Hepatocyte (in vitro differentiated cells): ENCODE results near the gene SPATS2. TPM values are rescaled to one million over a fixed set of nuclear protein-coding genes. Genes with fewer than 3 reads are reported as not detected.

Experiments
- DNase-seq: peaks from one replicate; pipeline ENCODE4 v3.0.0-alpha.2; 2016; ENCODE audit warnings: low spot score
- H2AFZ ChIP-seq: fragments of 200-600 bp; sonication (generic); 2 replicates; pipeline ENCODE4 v1.6.0; 2016; ENCODE audit warnings: antibody characterized with exemption, mild to moderate bottlenecking
- H3K27ac ChIP-seq: fragments of 200-600 bp; sonication (generic); 2 replicates; pipeline ENCODE4 v1.5.1; 2016; ENCODE audit warnings: mild to moderate bottlenecking
- H3K27me3 ChIP-seq: fragments of 200-600 bp; sonication (generic); 2 replicates; pipeline ENCODE4 v1.6.1; 2016
- H3K36me3 ChIP-seq: fragments of 200-600 bp; sonication (generic); replicated peaks from 2 replicates; pipeline ENCODE4 v1.5.1; 2016; ENCODE audit warnings: low read depth; ENCODE audit not compliant: insufficient read depth
- H3K4me1 ChIP-seq: fragments of 200-600 bp; sonication (generic); 2 replicates; pipeline ENCODE4 v1.5.1; 2016; ENCODE audit warnings: mild to moderate bottlenecking, moderate library complexity; ENCODE audit not compliant: insufficient read depth
- H3K4me2 ChIP-seq: fragments of 200-600 bp; sonication (generic); 2 replicates; pipeline ENCODE4 v1.6.0; 2016
- H3K4me3 ChIP-seq: fragments of 200-600 bp; sonication (generic); 2 replicates; pipeline ENCODE4 v1.5.1; 2016; ENCODE audit warnings: mild to moderate bottlenecking
- H3K79me2 ChIP-seq: fragments of 200-600 bp; sonication (generic); 2 replicates; pipeline ENCODE4 v1.6.0; 2017; ENCODE audit warnings: mild to moderate bottlenecking
- H3K9me2 ChIP-seq: fragments of 200-600 bp; sonication (generic); replicated peaks from 2 replicates; pipeline ENCODE4 v1.6.0; 2017; ENCODE audit warnings: mild to moderate bottlenecking; ENCODE audit not compliant: insufficient read depth
- H3K9me3 ChIP-seq: fragments of 200-600 bp; sonication (generic); 2 replicates; pipeline ENCODE4 v1.5.1; 2016; ENCODE audit warnings: low read depth, mild to moderate bottlenecking
- H4K20me1 ChIP-seq: fragments of 200-600 bp; sonication (generic); 2 replicates; pipeline ENCODE4 v1.6.0; 2016; ENCODE audit warnings: mild to moderate bottlenecking; ENCODE audit not compliant: insufficient read depth, poor library complexity, severe bottlenecking
- EZH2 ChIP-seq: fragments of 200-600 bp; sonication (generic); IDR thresholded peaks from 2 replicates; pipeline ENCODE4 v1.6.1; 2016; ENCODE audit warnings: antibody characterized with exemption, mild to moderate bottlenecking, borderline replicate concordance
- EZH2phosphoT487 ChIP-seq: fragments of 200-600 bp; sonication (generic); IDR thresholded peaks from one replicate; pipeline ENCODE4 v1.6.1; 2018; ENCODE audit warnings: antibody characterized with exemption, mild to moderate bottlenecking, low read depth, moderate library complexity; ENCODE audit not compliant: unreplicated experiment, severe bottlenecking
- WGBS: methylation state at CpG from one replicate; pipeline ENCODE4 v1.1.6; 2016; ENCODE audit warnings: low lambda C conversion rate; ENCODE audit errors: missing lambda C conversion rate; 5-methylcytosine and 5-hydroxymethylcytosine counted together
- polyA plus RNA-seq: library from polyadenylated mRNA; unstranded; fragments of >200 nt; fragmentation: Nextera tagmentation; extraction: Ambion mirVana; gene quantifications from 2 replicates; pipeline ENCODE4 v1.2.1, GENCODE V29; 2016
- total RNA-seq: library from RNA; depleted of rRNA; stranded (reverse); fragments of >200 nt; gene quantifications from 2 replicates; pipeline ENCODE4 v1.2.3, GENCODE V29; 2014
- TF ChIP-seq, protein P1 (sequence below): fragments of 200-600 bp; sonication (generic); IDR thresholded peaks from 2 replicates; pipeline ENCODE4 v1.5.1; 2016; ENCODE audit warnings: antibody characterized with exemption, mild to moderate bottlenecking; ENCODE audit not compliant: poor library complexity

SPATS2 gene
- total and polyA plus RNA-seq, 2 experiments from 2014 or later, result 24.9 to 39.8 TPM

DNA sequence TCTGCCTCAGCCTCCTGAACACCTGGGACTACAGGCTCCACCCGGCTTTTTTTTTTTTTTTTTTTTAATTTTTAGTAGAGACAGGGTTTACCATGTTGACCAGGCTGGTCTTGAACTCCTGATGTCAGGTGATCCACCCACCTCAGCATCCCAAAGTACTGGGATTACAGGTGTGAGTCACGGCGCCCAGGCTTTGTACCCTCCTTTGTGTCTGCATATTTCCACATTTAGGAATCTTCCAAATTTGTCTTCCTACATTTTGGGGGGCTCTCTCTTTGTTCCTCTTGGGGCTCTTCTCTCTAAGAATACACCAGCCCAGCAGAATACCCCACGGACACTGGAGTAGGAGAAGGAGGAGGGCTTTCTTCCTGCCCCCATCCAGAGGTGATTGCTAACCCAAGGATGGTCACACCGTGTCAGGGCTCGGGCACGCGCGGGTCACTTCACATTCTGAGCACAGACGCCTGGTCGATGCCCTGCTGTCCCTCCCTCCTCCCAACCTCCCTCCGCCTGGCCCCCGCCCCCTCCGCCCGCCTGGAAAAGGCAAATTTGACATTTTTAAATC is 22.7 kb upstream of the SPATS2 start:
- no peak overlapping the region for H3K4me3 ChIP-seq
- no peaks in the 10 kb centered on the region for H4K20me1 ChIP-seq
- H3K27ac ChIP-seq, result no peak overlapping the region
- peaks cover 53% of the 10 kb centered on the region for H3K4me1 ChIP-seq
- no peak for TF ChIP-seq EZH2phosphoT487
- TF ChIP-seq, protein P1, sequence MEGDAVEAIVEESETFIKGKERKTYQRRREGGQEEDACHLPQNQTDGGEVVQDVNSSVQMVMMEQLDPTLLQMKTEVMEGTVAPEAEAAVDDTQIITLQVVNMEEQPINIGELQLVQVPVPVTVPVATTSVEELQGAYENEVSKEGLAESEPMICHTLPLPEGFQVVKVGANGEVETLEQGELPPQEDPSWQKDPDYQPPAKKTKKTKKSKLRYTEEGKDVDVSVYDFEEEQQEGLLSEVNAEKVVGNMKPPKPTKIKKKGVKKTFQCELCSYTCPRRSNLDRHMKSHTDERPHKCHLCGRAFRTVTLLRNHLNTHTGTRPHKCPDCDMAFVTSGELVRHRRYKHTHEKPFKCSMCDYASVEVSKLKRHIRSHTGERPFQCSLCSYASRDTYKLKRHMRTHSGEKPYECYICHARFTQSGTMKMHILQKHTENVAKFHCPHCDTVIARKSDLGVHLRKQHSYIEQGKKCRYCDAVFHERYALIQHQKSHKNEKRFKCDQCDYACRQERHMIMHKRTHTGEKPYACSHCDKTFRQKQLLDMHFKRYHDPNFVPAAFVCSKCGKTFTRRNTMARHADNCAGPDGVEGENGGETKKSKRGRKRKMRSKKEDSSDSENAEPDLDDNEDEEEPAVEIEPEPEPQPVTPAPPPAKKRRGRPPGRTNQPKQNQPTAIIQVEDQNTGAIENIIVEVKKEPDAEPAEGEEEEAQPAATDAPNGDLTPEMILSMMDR, result no peak
- no peak for TF ChIP-seq EZH2
- no peaks in the 10 kb centered on the region for H3K9me3 ChIP-seq
- H3K36me3 ChIP-seq, result no peaks in the 10 kb centered on the region
- H3K4me2 ChIP-seq, result peak overlapping the region; percentile 99
- peaks cover 11% of the 10 kb centered on the region for H3K79me2 ChIP-seq
- H2AFZ ChIP-seq, result peak overlapping the region; percentile 78
- 6% methylated on average over 15 of the region's 15 CpGs for WGBS
- no peak for DNase-seq
- H3K9me2 ChIP-seq, result no peaks in the 10 kb centered on the region
- peaks cover 76% of the 10 kb centered on the region for H3K27me3 ChIP-seq

DNA sequence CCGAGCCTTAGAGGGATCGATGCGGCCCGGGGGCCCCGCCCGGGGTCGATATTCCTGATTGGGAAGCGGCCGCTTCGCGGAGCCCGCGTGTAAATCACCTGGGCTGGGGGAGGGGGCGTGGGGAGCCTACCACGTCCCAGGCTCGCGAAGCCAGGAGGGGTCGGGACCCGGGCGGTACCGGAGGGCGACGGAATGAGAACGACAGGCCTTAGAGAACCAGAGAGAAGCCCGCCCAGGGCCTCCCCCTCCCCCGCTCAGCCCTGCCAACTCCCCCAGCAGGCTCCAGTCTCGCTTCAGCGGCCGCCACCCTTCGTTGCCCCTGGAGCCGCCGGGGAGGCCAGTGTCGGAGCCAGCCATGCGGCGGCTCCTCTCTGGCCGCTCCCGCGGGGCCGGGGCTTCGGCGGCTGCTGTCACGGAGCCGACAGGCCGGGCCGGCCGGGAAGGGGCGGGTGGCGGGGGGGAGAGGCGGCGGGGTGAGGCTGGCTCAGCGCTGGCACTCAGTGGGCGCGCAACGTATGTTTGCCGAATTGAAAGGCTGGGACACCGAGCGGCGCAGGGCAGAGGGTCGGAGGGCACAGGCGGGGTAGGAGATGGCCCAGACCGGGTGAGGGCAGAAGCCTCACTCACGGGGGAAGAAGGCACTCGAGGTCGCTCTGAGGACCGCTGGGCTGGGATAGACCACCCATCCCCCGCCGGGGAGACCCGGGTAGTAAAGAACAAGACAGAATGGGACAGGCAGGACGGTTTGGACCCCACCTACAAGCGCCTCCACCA is 22.0 kb upstream of the SPATS2 start:
- H3K36me3 ChIP-seq, result no peaks in the 10 kb centered on the region
- TF ChIP-seq, protein P1, result no peak
- TF ChIP-seq EZH2phosphoT487 (peak; percentile 79), EZH2 (peak; percentile 51)
- peak overlapping the region; percentile 99 for H3K4me2 ChIP-seq
- peaks cover 11% of the 10 kb centered on the region for H3K79me2 ChIP-seq
- H3K27ac ChIP-seq, result no peak overlapping the region
- no peaks in the 10 kb centered on the region for H3K9me3 ChIP-seq
- DNase-seq, result peak; percentile 70
- H3K4me1 ChIP-seq, result peaks cover 53% of the 10 kb centered on the region
- WGBS, result under 1% methylated on average over 47 of the region's 70 CpGs
- H4K20me1 ChIP-seq, result no peaks in the 10 kb centered on the region
- H3K9me2 ChIP-seq, result no peaks in the 10 kb centered on the region
- H3K27me3 ChIP-seq, result peaks cover 69% of the 10 kb centered on the region
- peak overlapping the region; percentile 36 for H3K4me3 ChIP-seq
- H2AFZ ChIP-seq, result peak overlapping the region; percentile 78

DNA sequence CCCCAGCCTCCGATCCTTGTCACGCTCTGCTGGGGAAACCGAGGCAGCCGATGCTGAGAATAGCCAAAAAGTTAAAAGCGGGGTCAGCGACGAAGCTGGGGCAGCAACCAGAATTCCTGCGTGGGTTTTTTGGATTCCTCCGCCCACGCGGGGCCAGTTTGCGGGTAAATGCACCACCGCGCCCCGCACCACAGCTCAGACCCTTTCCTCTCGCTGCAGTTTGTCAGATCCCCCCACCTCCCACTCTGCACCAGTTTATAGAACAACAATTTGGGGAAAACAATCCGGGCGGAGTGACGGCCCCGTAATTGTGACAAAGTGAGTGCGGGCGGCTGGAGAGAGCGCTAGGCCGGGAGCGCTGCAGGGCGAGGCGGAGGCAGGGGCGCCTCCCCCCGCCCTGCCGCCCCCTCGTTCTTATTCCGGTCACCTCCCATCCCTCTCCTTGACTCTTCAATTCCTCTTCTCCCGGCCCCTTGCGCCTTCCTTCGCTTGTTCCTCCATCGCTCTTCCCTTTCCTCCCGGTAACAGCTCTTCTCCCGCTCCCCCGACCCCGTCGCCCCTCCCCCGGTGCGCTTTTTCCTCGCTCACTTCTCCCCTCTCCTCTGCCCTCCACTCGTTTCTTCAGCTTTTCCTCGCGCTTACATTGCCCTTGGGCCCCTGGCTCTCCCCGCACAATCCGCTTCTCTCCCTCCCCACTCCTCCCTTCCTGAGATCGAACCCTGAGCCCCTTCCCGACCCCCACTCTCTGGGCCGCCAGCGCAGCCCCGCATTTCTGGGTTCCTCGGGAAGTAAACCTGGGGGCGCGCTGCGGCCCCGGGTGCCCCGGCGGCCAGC is 21.2 kb upstream of the SPATS2 start:
- peak overlapping the region; percentile 78 for H2AFZ ChIP-seq
- peaks cover 11% of the 10 kb centered on the region for H3K79me2 ChIP-seq
- H4K20me1 ChIP-seq, result no peaks in the 10 kb centered on the region
- no peaks in the 10 kb centered on the region for H3K36me3 ChIP-seq
- no peak overlapping the region for H3K27ac ChIP-seq
- H3K4me2 ChIP-seq, result peak overlapping the region; percentile 99
- H3K9me2 ChIP-seq, result no peaks in the 10 kb centered on the region
- H3K4me3 ChIP-seq, result peak overlapping the region; percentile 36
- peak; percentile 23 for DNase-seq
- H3K4me1 ChIP-seq, result peaks cover 53% of the 10 kb centered on the region
- TF ChIP-seq, protein P1, result no peak
- TF ChIP-seq EZH2phosphoT487, result peak; percentile 78
- peak; percentile 88 for TF ChIP-seq EZH2
- H3K9me3 ChIP-seq, result no peaks in the 10 kb centered on the region
- peaks cover 61% of the 10 kb centered on the region for H3K27me3 ChIP-seq
- 2% methylated on average over 28 of the region's 61 CpGs for WGBS
